K562 (cell line): Measurements from ENCODE around the gene SLC49A4. TPM values are rescaled to one million over a fixed set of nuclear protein-coding genes. Genes with fewer than 3 reads are reported as not detected.
A peak's percentile ranks its signal among the peaks of the same experiment; 100 is the strongest.

ENCODE experiments used
- ATAC-seq: fragments of 200-7000 bp; cut with Tn5 transposase; 3 replicates; pipeline ENCODE4 v1.9.1; 2020; ENCODE audit warnings: moderate library complexity
- BruUV-seq: library from RNA; stranded (reverse); fragments of 400-500 nt; replicated peaks from 2 replicates; lab custom pipeline; 2021; lab: Mats Ljungman, UMichigan
- CTCF ChIA-PET: fragments of 300-600 bp; formaldehyde crosslinking; extraction: SDS; loops from one replicate; lab custom pipeline; 2021; ENCODE audit warnings: low intra/inter-chr PET ratio; lab: Yijun Ruan, JAX
- POLR2A ChIA-PET: fragments of 300-600, 350-650 bp; sonication (Branson Sonifier 250); formaldehyde crosslinking; extraction: SDS; loops from one replicate; lab custom pipeline; 2021; ENCODE audit warnings: antibody characterized with exemption, inconsistent platforms; lab: Yijun Ruan, JAX
- DNase-seq, 4 experiments: peaks; one replicate each; pipeline versions ENCODE4 v3.0.0 to v3.0.0-alpha.2; 2011 to 2018; ENCODE audit warnings: low spot score in 3 of 4, mixed read lengths in 3 of 4; ENCODE audit errors: extremely low read depth in 1 of 4
- FAIRE-seq: peaks from 2 replicates; lab custom pipeline; 2011; peaks lifted over from hg19 to GRCh38; lab: Jason Lieb, UNC
- H2AFZ ChIP-seq: 2 replicates; pipeline ENCODE4 v1.6.0; 2011; ENCODE audit warnings: low read depth, low read length, control low read depth, inconsistent platforms
- H3K27ac ChIP-seq: fragments of 200-600 bp; 3 replicates; pipeline ENCODE4 v1.8.0; 2011; ENCODE audit warnings: low read depth, mild to moderate bottlenecking, control low read depth, inconsistent platforms, low read length, moderate library complexity, mixed read lengths; ENCODE audit errors: extremely low read depth
- H3K27me3 ChIP-seq, 2 experiments: fragments of 300-600 bp in 1 of 2; 2 replicates in 1 of 2; 3 replicates in 1 of 2; pipeline versions ENCODE4 v1.6.0 to v1.8.0; 2011; ENCODE audit warnings: inconsistent platforms in 2 of 2, low read length in 2 of 2, mild to moderate bottlenecking in 1 of 2, mixed read lengths in 1 of 2, moderate library complexity in 1 of 2; ENCODE audit not compliant: control insufficient read depth in 2 of 2, insufficient read depth in 2 of 2
- H3K36me3 ChIP-seq: fragments of 300-600 bp; 3 replicates; pipeline ENCODE4 v1.8.0; 2011; ENCODE audit warnings: mild to moderate bottlenecking, low read length, inconsistent platforms; ENCODE audit not compliant: control insufficient read depth, insufficient read depth
- H3K4me1 ChIP-seq, 2 experiments: fragments of 200-600 bp in 1 of 2; replicated peaks in 1 of 2; 2 replicates in 1 of 2; 3 replicates in 1 of 2; pipeline versions ENCODE4 v1.5.1 to v1.8.0; 2011; ENCODE audit warnings: inconsistent platforms in 2 of 2, low read length in 2 of 2, mild to moderate bottlenecking in 1 of 2, mixed read lengths in 1 of 2, moderate library complexity in 1 of 2; ENCODE audit not compliant: control insufficient read depth in 2 of 2, insufficient read depth in 2 of 2
- H3K4me2 ChIP-seq: 2 replicates; pipeline ENCODE4 v1.6.1; 2011; ENCODE audit warnings: low read length, control low read depth, inconsistent platforms, mixed read lengths; ENCODE audit not compliant: insufficient read depth
- H3K4me3 ChIP-seq: fragments of 200-600 bp; sonication (generic), shearing (Covaris generic); 2 replicates; pipeline ENCODE4 v1.5.1; 2016; ENCODE audit warnings: control low read depth, inconsistent platforms
- H3K79me2 ChIP-seq: fragments of 200-600 bp; 3 replicates; pipeline ENCODE4 v1.8.0; 2011; ENCODE audit warnings: low read length, inconsistent platforms; ENCODE audit not compliant: control insufficient read depth, insufficient read depth
- H3K9ac ChIP-seq, 2 experiments: 2 replicates each; pipeline versions ENCODE4 v1.6.0 to v1.6.1; 2011; ENCODE audit warnings: low read depth in 2 of 2, low read length in 2 of 2, control low read depth in 1 of 2, inconsistent platforms in 1 of 2, mild to moderate bottlenecking in 1 of 2, mixed read lengths in 1 of 2; ENCODE audit not compliant: insufficient read depth in 1 of 2
- H3K9me1 ChIP-seq: one replicate; pipeline ENCODE4 v1.6.0; 2011; ENCODE audit warnings: inconsistent platforms, mild to moderate bottlenecking, low read length, moderate library complexity; ENCODE audit not compliant: control insufficient read depth, insufficient read depth
- H3K9me3 ChIP-seq: replicated peaks from 2 replicates; pipeline ENCODE4 v1.5.1; 2011; ENCODE audit warnings: low read depth, low read length, inconsistent platforms; ENCODE audit not compliant: control insufficient read depth, insufficient read depth
- H4K20me1 ChIP-seq: replicated peaks from 2 replicates; pipeline ENCODE4 v1.6.1; 2011; ENCODE audit warnings: low read length, inconsistent platforms, mixed read lengths; ENCODE audit not compliant: control insufficient read depth, insufficient read depth
- HDAC1 ChIP-seq, 2 experiments: fragments of 450-650 bp; IDR thresholded peaks; 2 replicates each; pipeline ENCODE4 v1.6.1; 2016 to 2017; ENCODE audit warnings: inconsistent platforms in 1 of 2, mild to moderate bottlenecking in 1 of 2, moderate library complexity in 1 of 2
- KLF1 ChIP-seq: fragments of 450-650 bp; IDR thresholded peaks from 2 replicates; pipeline ENCODE4 v1.6.1; 2016; ENCODE audit warnings: missing genetic modification characterization, missing compliant biosample characterization
- MEIS2 ChIP-seq: fragments of 450-650 bp; IDR thresholded peaks from 2 replicates; pipeline ENCODE4 v1.6.1; 2014; ENCODE audit warnings: mild to moderate bottlenecking; ENCODE audit not compliant: partially characterized antibody
- SNRNP70 ChIP-seq: fragments of 200-400 bp; formaldehyde crosslinking; optimal IDR thresholded peaks from 2 replicates; pipeline ENCODE3; 2017; ENCODE audit warnings: low read depth, low read length
- ZFP1 ChIP-seq: fragments of 450-650 bp; formaldehyde crosslinking; IDR thresholded peaks from 2 replicates; pipeline ENCODE4 v1.4.0; 2020; ENCODE audit warnings: mild to moderate bottlenecking, mixed read lengths
- ZNF253 ChIP-seq: fragments of 250-450 bp; sonication (Bioruptor Pico); conservative IDR thresholded peaks from 2 replicates; pipeline ENCODE4 v1.6.1; 2021; ENCODE audit warnings: mild to moderate bottlenecking
- WGBS: fragments of 100-300 bp; shearing (Covaris generic); methylation state at CpG from one replicate; pipeline ENCODE4 v1.1.6; 2016; ENCODE audit warnings: low coverage, mixed read lengths; ENCODE audit not compliant: insufficient coverage; ENCODE audit errors: missing lambda C conversion rate; 5-methylcytosine and 5-hydroxymethylcytosine counted together
- in situ Hi-C: fragments of 300-500 bp; cut with MboI; formaldehyde crosslinking; loops from 4 replicates; pipeline ENCODE4 v1.15.0; 2018; ENCODE audit warnings: inconsistent platforms, mixed read lengths
- intact Hi-C: fragments of 100-400 bp; cut with micrococcal nuclease; formaldehyde crosslinking; loops from 2 replicates; pipeline ENCODE4 v1.14.2; 2022
- polyA plus RNA-seq, 8 experiments: library from polyadenylated mRNA; depleted of rRNA in 4 of 8; stranded (reverse) in 5 of 8; unstranded in 3 of 8; fragments of >200 nt; fragmentation: Nextera tagmentation in 2 of 8; fragmentation: Illumina TruSeq in 1 of 8; extraction: Ambion mirVana in 2 of 8; extraction: Trizol in 1 of 8; gene quantifications; 2 replicates each; pipeline versions ENCODE4 v1.2.1 to v1.2.3, GENCODE V29; 2011 to 2014; ENCODE audit warnings: inconsistent platforms in 1 of 8, missing spikeins in 1 of 8
- total RNA-seq, 7 experiments: library from RNA; depleted of rRNA in 6 of 7; stranded (reverse); fragments of >200 nt in 6 of 7; fragmentation: Illumina TruSeq in 2 of 7; extraction: Trizol in 2 of 7; gene quantifications; 2 replicates each; pipeline versions ENCODE4 v1.2.1 to v1.2.3, GENCODE V29; 2011 to 2021; ENCODE audit warnings: low replicate concordance in 1 of 7
- TF ChIP-seq, protein P1 (sequence below), 2 experiments: IDR thresholded peaks in 1 of 2; conservative IDR thresholded peaks in 1 of 2; 2 replicates each; pipeline ENCODE4 v1.6.1; 2016; ENCODE audit warnings: low read depth in 2 of 2, mild to moderate bottlenecking in 1 of 2, missing compliant biosample characterization in 1 of 2, missing genetic modification characterization in 1 of 2, moderate library complexity in 1 of 2
- TF ChIP-seq, protein P2 (sequence below): sonication (generic); formaldehyde crosslinking; IDR thresholded peaks from 2 replicates; pipeline ENCODE4 v1.8.1; 2023; ENCODE audit warnings: mild to moderate bottlenecking, missing genetic modification reagents
- TF ChIP-seq, protein P3 (sequence below): fragments of 450-650 bp; IDR thresholded peaks from 2 replicates; pipeline ENCODE4 v1.6.1; 2018; ENCODE audit not compliant: partially characterized antibody
- TF ChIP-seq, protein P4 (sequence below): fragments of 450-650 bp; IDR thresholded peaks from 2 replicates; pipeline ENCODE4 v1.6.1; 2016

Gene SLC49A4
- total and polyA plus RNA-seq, 9 of the 15 experiments (the other 6 are each of a cell fraction or from before 2014, with no cell fraction given) = 0.15 to 1.3 (median 0.83) TPM

DNA sequence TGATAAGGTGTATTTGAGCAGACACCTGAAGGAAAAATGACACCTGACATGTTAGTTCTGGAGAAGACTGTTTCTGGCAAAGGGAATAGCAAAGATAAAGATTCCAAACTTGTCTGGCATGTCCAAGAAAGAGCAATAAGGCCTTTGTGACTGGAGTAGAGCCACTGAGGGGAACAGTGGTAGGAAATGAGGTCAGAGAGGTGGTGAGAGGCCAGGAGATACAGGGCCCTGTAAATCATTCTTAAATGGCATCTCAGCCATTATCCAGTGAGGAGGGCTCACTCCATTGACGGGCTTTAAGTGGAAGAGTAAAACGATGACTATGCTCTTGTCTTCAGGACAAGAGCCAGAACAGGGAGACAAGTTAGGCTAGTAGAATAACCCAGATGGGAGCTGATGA, 4.5 kb downstream of the SLC49A4 start:
- Histone ChIP-seq H3K9me1 (no peaks in the 10 kb centered on the region), H3K4me2 (no peak overlapping the region), H3K27me3 (no peaks in the 10 kb centered on the region), H3K4me1 (peaks cover 0 to 11% of the 10 kb centered on the region in 2 experiments; a peak in 4 of 5 replicates), H3K36me3 (no peaks in the 10 kb centered on the region), H3K27ac (no peak overlapping the region), H3K9me3 (no peaks in the 10 kb centered on the region), H2AFZ (no peak overlapping the region), H3K9ac (no peak overlapping the region), H3K4me3 (no peak overlapping the region), H3K79me2 (no peaks in the 10 kb centered on the region), H4K20me1 (no peaks in the 10 kb centered on the region)
- no TSS peak for BruUV-seq
- ChIA-PET CTCF (no interaction called here), POLR2A (no interaction called here)
- DNase-seq (no peak), ATAC-seq (no peak), FAIRE-seq (no peak)
- 29% methylated on average over 2 of the region's 2 CpGs for WGBS
- intact Hi-C loops (no loop called here), in situ Hi-C loops (no loop called here)
- no peak for TF ChIP-seq HDAC1 (IDR thresholded peaks at IDR 0.05)
- TF ChIP-seq, protein P1, sequence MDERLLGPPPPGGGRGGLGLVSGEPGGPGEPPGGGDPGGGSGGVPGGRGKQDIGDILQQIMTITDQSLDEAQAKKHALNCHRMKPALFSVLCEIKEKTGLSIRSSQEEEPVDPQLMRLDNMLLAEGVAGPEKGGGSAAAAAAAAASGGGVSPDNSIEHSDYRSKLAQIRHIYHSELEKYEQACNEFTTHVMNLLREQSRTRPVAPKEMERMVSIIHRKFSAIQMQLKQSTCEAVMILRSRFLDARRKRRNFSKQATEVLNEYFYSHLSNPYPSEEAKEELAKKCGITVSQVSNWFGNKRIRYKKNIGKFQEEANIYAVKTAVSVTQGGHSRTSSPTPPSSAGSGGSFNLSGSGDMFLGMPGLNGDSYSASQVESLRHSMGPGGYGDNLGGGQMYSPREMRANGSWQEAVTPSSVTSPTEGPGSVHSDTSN (CRISPR knock-in tag; IDR thresholded peaks at IDR 0.05; ENCODE audit: low read depth) = no peak
- TF ChIP-seq, protein P1 (tag; conservative IDR thresholded peaks at IDR 0.05; ENCODE audit: low read depth) = peak; percentile 76
- TF ChIP-seq, protein P2, sequence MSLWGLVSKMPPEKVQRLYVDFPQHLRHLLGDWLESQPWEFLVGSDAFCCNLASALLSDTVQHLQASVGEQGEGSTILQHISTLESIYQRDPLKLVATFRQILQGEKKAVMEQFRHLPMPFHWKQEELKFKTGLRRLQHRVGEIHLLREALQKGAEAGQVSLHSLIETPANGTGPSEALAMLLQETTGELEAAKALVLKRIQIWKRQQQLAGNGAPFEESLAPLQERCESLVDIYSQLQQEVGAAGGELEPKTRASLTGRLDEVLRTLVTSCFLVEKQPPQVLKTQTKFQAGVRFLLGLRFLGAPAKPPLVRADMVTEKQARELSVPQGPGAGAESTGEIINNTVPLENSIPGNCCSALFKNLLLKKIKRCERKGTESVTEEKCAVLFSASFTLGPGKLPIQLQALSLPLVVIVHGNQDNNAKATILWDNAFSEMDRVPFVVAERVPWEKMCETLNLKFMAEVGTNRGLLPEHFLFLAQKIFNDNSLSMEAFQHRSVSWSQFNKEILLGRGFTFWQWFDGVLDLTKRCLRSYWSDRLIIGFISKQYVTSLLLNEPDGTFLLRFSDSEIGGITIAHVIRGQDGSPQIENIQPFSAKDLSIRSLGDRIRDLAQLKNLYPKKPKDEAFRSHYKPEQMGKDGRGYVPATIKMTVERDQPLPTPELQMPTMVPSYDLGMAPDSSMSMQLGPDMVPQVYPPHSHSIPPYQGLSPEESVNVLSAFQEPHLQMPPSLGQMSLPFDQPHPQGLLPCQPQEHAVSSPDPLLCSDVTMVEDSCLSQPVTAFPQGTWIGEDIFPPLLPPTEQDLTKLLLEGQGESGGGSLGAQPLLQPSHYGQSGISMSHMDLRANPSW (CRISPR knock-in tag) = no peak
- no peak for TF ChIP-seq ZNF253 (CRISPR knock-in tag)
- TF ChIP-seq MEIS2 = peak; percentile 61
- TF ChIP-seq, protein P3, sequence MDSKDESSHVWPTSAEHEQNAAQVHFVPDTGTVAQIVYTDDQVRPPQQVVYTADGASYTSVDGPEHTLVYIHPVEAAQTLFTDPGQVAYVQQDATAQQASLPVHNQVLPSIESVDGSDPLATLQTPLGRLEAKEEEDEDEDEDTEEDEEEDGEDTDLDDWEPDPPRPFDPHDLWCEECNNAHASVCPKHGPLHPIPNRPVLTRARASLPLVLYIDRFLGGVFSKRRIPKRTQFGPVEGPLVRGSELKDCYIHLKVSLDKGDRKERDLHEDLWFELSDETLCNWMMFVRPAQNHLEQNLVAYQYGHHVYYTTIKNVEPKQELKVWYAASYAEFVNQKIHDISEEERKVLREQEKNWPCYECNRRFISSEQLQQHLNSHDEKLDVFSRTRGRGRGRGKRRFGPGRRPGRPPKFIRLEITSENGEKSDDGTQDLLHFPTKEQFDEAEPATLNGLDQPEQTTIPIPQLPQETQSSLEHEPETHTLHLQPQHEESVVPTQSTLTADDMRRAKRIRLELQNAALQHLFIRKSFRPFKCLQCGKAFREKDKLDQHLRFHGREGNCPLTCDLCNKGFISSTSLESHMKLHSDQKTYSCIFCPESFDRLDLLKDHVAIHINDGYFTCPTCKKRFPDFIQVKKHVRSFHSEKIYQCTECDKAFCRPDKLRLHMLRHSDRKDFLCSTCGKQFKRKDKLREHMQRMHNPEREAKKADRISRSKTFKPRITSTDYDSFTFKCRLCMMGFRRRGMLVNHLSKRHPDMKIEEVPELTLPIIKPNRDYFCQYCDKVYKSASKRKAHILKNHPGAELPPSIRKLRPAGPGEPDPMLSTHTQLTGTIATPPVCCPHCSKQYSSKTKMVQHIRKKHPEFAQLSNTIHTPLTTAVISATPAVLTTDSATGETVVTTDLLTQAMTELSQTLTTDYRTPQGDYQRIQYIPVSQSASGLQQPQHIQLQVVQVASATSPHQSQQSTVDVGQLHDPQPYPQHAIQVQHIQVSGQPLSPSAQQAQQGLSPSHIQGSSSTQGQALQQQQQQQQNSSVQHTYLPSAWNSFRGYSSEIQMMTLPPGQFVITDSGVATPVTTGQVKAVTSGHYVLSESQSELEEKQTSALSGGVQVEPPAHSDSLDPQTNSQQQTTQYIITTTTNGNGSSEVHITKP = no peak
- TF ChIP-seq, protein P4, sequence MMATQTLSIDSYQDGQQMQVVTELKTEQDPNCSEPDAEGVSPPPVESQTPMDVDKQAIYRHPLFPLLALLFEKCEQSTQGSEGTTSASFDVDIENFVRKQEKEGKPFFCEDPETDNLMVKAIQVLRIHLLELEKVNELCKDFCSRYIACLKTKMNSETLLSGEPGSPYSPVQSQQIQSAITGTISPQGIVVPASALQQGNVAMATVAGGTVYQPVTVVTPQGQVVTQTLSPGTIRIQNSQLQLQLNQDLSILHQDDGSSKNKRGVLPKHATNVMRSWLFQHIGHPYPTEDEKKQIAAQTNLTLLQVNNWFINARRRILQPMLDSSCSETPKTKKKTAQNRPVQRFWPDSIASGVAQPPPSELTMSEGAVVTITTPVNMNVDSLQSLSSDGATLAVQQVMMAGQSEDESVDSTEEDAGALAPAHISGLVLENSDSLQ = 0 out of 2 replicates have a peak, but pooled peaks have one; percentile 45
- TF ChIP-seq KLF1 (tag) = no peak
- no peak for TF ChIP-seq ZFP1 (CRISPR knock-in tag)
- no peak for TF ChIP-seq SNRNP70
